ENCODE data around the gene RNF187. TPM values are rescaled to one million over a fixed set of nuclear protein-coding genes. Genes with fewer than 3 reads are reported as not detected.

Gene RNF187
- total and polyA plus RNA-seq, 2 of the 13 experiments (the other 11 are each of a cell fraction or from before 2014, with no cell fraction given): 41.3 to 59.4 TPM

- TF ChIP-seq ZNF800 (CRISPR knock-in tag; IDR thresholded peaks at IDR 0.05) (peak; percentile 57; the same call in 1 of the 2 replicates), GMEB2 (CRISPR knock-in tag; IDR thresholded peaks at IDR 0.05; ENCODE audit: low read depth) (no peak), THAP8 (CRISPR knock-in tag; IDR thresholded peaks at IDR 0.05; ENCODE audit: borderline replicate concordance) (no peak), CEBPG (CRISPR knock-in tag; IDR thresholded peaks at IDR 0.05) (0 out of 2 replicates have a peak, but pooled peaks have one; percentile 24), ZNF777 (CRISPR knock-in tag; IDR thresholded peaks at IDR 0.05) (no peak), TGIF2 (CRISPR knock-in tag; IDR thresholded peaks at IDR 0.05) (no peak), ELF4 (CRISPR knock-in tag; IDR thresholded peaks at IDR 0.05; ENCODE audit: borderline replicate concordance) (no peak), HDAC2 (CRISPR knock-in tag; IDR thresholded peaks at IDR 0.05) (no peak)
These were observed 23.4 kb upstream of the RNF187 start (continued) for GRCh38 chr1:228463559-228464455.
